Measurements from ENCODE around the gene KRTAP12-2.

KRTAP12-2 gene

DNA sequence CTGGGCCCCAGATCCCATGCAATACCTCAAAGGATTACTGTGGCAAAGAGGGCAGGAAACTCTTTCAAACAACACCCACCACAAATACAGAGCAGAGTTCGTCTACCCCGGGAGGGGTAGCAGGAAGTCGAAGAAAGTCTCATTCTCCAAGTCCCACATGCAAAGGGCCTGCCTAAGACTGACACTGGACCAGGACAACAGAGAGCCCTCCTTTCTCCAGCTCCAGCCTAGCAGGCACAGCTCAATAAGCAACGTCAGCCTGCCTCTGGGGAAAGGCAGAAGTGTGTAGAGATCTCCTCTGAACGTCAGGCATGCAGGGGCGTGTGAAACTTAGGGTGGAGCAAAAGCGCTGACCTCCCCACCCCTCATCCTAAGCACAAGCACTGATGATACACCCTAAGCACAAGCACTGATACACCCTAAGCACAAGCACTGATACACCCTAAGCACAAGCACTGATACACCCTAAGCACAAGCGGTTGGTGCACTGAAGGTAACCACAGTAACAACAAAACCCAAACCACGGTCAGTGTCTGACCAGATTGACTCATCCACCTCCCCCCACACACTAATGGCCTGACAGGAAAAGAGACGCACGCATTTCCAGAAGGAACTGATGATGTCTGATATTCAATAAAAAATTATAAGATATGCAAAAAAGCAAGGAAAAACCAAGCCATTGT is 7.7 kb downstream of the KRTAP12-2 start:
- H3K27ac ChIP-seq (ENCODE audit: poor library complexity, severe bottlenecking) = no peak overlapping the region
- no peak for DNase-seq (ENCODE audit: low spot score)

DNA sequence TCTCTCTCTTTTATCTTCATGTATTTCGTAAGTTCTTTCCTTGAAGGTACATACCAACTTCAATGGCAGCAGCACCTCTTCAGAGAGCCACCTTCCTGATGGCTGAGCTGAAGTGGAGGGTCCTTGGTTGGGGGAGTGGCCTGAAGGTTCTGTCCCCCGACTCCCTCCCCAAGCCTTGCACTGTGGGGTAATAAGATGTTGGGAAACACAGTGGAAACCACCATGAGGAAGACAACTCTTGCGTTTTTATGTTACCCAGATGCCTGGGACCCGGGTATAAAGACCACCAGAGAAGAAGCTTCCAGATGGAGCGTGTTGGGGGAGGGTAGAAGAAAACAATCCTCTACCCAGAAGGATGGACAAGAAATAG is 8.2 kb downstream of the KRTAP12-2 start:
- H3K27ac ChIP-seq (ENCODE audit: poor library complexity, severe bottlenecking) = no peak overlapping the region
- no peaks in the 10 kb centered on the region for H3K4me1 ChIP-seq (ENCODE audit: insufficient read depth, poor library complexity, severe bottlenecking)
- peaks cover 14% of the 10 kb centered on the region for H3K27me3 ChIP-seq (ENCODE audit: insufficient read depth, poor library complexity, severe bottlenecking)
- TF ChIP-seq, protein P1, sequence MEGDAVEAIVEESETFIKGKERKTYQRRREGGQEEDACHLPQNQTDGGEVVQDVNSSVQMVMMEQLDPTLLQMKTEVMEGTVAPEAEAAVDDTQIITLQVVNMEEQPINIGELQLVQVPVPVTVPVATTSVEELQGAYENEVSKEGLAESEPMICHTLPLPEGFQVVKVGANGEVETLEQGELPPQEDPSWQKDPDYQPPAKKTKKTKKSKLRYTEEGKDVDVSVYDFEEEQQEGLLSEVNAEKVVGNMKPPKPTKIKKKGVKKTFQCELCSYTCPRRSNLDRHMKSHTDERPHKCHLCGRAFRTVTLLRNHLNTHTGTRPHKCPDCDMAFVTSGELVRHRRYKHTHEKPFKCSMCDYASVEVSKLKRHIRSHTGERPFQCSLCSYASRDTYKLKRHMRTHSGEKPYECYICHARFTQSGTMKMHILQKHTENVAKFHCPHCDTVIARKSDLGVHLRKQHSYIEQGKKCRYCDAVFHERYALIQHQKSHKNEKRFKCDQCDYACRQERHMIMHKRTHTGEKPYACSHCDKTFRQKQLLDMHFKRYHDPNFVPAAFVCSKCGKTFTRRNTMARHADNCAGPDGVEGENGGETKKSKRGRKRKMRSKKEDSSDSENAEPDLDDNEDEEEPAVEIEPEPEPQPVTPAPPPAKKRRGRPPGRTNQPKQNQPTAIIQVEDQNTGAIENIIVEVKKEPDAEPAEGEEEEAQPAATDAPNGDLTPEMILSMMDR (IDR thresholded peaks at IDR 0.05; ENCODE audit: poor library complexity, severe bottlenecking) = no peak
- DNase-seq (ENCODE audit: low spot score) (no peak), ATAC-seq (ENCODE audit: low read depth) (no peak)
- no peaks in the 10 kb centered on the region for H3K36me3 ChIP-seq (ENCODE audit: low read depth)
- no peaks in the 10 kb centered on the region for H3K9me3 ChIP-seq (ENCODE audit: severe bottlenecking)
- H3K4me3 ChIP-seq (ENCODE audit: severe bottlenecking) = no peak overlapping the region

More for the DNA sequence above, 7.7 kb downstream of the KRTAP12-2 start:
- H3K4me1 ChIP-seq (ENCODE audit: insufficient read depth, poor library complexity, severe bottlenecking) = no peaks in the 10 kb centered on the region
- H3K36me3 ChIP-seq (ENCODE audit: low read depth) = no peaks in the 10 kb centered on the region
- TF ChIP-seq, protein P1 (IDR thresholded peaks at IDR 0.05; ENCODE audit: poor library complexity, severe bottlenecking) = no peak
- H3K9me3 ChIP-seq (ENCODE audit: severe bottlenecking) = no peaks in the 10 kb centered on the region
- peaks cover 13% of the 10 kb centered on the region for H3K27me3 ChIP-seq (ENCODE audit: insufficient read depth, poor library complexity, severe bottlenecking)
- no peak for ATAC-seq (ENCODE audit: low read depth)
- no peak overlapping the region for H3K4me3 ChIP-seq (ENCODE audit: severe bottlenecking)

DNA sequence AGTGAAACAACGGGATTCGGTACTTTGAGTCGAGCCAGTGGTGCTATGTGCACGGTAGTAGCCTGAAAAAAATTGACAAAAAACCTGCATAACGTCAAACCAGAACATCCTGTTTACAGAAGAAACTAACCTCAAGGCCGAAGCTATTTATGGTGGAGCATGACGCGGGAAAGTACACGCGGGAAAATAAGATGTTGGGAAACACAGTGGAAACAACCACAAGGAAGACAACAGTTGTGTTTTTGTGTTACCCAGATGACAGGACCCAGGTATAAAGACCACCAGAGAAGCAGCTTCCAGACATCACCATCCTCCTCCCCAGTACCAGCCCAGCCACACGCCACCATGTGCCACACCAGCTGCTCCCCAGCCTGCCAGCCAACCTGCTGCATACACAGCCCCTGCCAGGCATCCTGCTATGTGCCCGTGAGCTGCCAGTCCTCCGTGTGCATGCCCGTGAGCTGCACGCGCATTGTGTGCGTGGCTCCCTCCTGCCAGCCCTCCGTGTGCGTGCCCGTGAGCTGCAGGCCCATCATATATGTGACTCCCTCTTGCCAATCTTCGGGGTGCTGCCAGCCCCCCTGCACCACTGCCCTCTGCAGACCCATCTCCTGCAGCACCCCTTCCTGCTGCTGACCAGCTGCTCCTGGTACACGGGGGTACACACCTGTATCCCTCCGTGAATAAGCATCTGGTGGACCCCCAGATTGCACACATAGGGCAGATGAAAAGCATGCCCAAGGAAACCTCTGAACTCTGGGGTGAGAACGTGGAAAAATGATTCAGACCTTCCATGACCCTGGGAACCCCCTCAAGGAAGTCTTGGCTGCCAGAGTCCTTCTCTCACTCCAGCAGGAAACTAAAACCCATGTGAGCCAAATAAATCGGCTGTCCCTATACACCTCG is 8.8 kb downstream of the KRTAP12-2 start, which contains the start of gene KRTAP12-3:
Gene KRTAP12-3, plus strand, starts transcription at position 298 of the 906 bp plus-strand sequence. Its CDS starts 48 bp downstream, at position 346.
- Histone ChIP-seq H3K27me3 (ENCODE audit: insufficient read depth, poor library complexity, severe bottlenecking) (peaks cover 14% of the 10 kb centered on the region), H3K4me3 (ENCODE audit: severe bottlenecking) (no peak within 1 kb of the TSS), H3K4me1 (ENCODE audit: insufficient read depth, poor library complexity, severe bottlenecking) (no peaks in the 10 kb centered on the region), H3K9me3 (ENCODE audit: severe bottlenecking) (no peaks in the 10 kb centered on the region), H3K36me3 (ENCODE audit: low read depth) (no peaks in the 10 kb centered on the region), H3K27ac (ENCODE audit: poor library complexity, severe bottlenecking) (no peak within 1 kb of the TSS)
- ATAC-seq (ENCODE audit: low read depth) (no peak), DNase-seq (ENCODE audit: low spot score) (no peak)
- TF ChIP-seq, protein P1 (IDR thresholded peaks at IDR 0.05; ENCODE audit: poor library complexity, severe bottlenecking) = no peak

DNA sequence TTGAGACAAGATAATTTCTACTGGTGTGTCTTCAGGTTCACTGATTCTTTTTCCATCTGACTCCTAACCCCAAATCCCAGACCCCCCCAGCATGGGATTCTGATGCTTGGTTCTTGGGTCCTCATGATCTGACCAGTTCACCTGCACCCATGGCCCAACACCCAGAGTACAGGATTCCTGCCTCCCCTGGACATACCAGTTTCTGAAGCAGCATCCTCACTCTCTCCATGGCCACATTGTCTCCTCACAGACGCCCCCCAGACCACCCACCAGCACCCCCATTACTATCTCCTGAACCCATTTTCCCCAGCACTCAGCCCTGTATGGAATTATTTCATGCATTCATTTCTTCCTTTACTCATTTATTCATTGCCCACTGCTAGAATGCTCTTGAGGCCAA is 9.9 kb downstream of the KRTAP12-2 start:
- Histone ChIP-seq H3K36me3 (ENCODE audit: low read depth) (no peaks in the 10 kb centered on the region), H3K4me3 (ENCODE audit: severe bottlenecking) (no peak overlapping the region), H3K27ac (ENCODE audit: poor library complexity, severe bottlenecking) (no peak overlapping the region), H3K4me1 (ENCODE audit: insufficient read depth, poor library complexity, severe bottlenecking) (no peaks in the 10 kb centered on the region), H3K27me3 (ENCODE audit: insufficient read depth, poor library complexity, severe bottlenecking) (peaks cover 14% of the 10 kb centered on the region), H3K9me3 (ENCODE audit: severe bottlenecking) (no peaks in the 10 kb centered on the region)
- ATAC-seq (ENCODE audit: low read depth) (no peak), DNase-seq (ENCODE audit: low spot score) (no peak)
- TF ChIP-seq, protein P1 (IDR thresholded peaks at IDR 0.05; ENCODE audit: poor library complexity, severe bottlenecking) = no peak

Data from RWPE2 (cell line).